IMR-90 (cell line): Measurements from ENCODE around the gene MIER1. TPM values are rescaled to one million over a fixed set of nuclear protein-coding genes. Genes with fewer than 3 reads are reported as not detected.
A peak's percentile ranks its signal among the peaks of the same experiment; 100 is the strongest.

Source experiments
- ATAC-seq: fragments of 200-7000 bp; cut with Tn5 transposase; 2 replicates; pipeline ENCODE4 v1.9.1; 2020; ENCODE audit warnings: low read depth, mild to moderate bottlenecking, moderate library complexity
- BruUV-seq: library from RNA; stranded (reverse); fragments of 400-500 nt; replicated peaks from 2 replicates; lab custom pipeline; 2021; lab: Mats Ljungman, UMichigan
- CTCF ChIA-PET: fragments of 300-600 bp; formaldehyde crosslinking; extraction: SDS; loops from one replicate; lab custom pipeline; 2021; ENCODE audit warnings: antibody characterized with exemption; lab: Yijun Ruan, JAX
- POLR2A ChIA-PET: fragments of 300-600 bp; sonication (Branson Sonifier 250); formaldehyde crosslinking; loops from one replicate; lab custom pipeline; 2022; ENCODE audit warnings: antibody characterized with exemption; ENCODE audit not compliant: unreplicated experiment; lab: Charles Lee
- DNase-seq: peaks from one replicate; pipeline ENCODE4 v3.0.0; 2013
- H2AFZ ChIP-seq: replicated peaks from 2 replicates; pipeline ENCODE3; 2013; ENCODE audit warnings: low read length, mild to moderate bottlenecking; ENCODE audit not compliant: poor library complexity
- H2AK5ac ChIP-seq: 2 replicates; pipeline ENCODE4 v1.6.1; 2013; ENCODE audit warnings: low read depth, low read length, inconsistent platforms
- H2AK9ac ChIP-seq: replicated peaks from 2 replicates; pipeline ENCODE3; 2013; ENCODE audit warnings: mild to moderate bottlenecking, low read depth, low read length, moderate library complexity; ENCODE audit not compliant: poor library complexity
- H2BK120ac ChIP-seq: 2 replicates; pipeline ENCODE4 v1.6.1; 2013; ENCODE audit warnings: low read depth, low read length, inconsistent platforms
- H2BK15ac ChIP-seq: 3 replicates; pipeline ENCODE4 v1.6.1; 2013; ENCODE audit warnings: low read depth, low read length, inconsistent platforms
- H2BK20ac ChIP-seq: 2 replicates; pipeline ENCODE4 v1.6.1; 2013; ENCODE audit warnings: low read depth, mild to moderate bottlenecking, inconsistent platforms, low read length, moderate library complexity
- H2BK5ac ChIP-seq: 2 replicates; pipeline ENCODE4 v1.6.1; 2013; ENCODE audit warnings: mild to moderate bottlenecking, low read depth, low read length, inconsistent platforms; ENCODE audit not compliant: poor library complexity, severe bottlenecking
- H3K14ac ChIP-seq: replicated peaks from 2 replicates; pipeline ENCODE4 v1.6.1; 2013; ENCODE audit warnings: low read depth, low read length, inconsistent platforms
- H3K18ac ChIP-seq: 2 replicates; pipeline ENCODE4 v1.6.1; 2013; ENCODE audit warnings: low read depth, low read length, control low read depth
- H3K23ac ChIP-seq: 2 replicates; pipeline ENCODE4 v1.6.1; 2013; ENCODE audit warnings: low read depth, low read length, inconsistent platforms
- H3K27ac ChIP-seq: 2 replicates; pipeline ENCODE4 v1.5.1; 2013; ENCODE audit warnings: mild to moderate bottlenecking, control low read depth, low read length; ENCODE audit not compliant: insufficient read depth
- H3K27me3 ChIP-seq: 2 replicates; pipeline ENCODE4 v1.6.1; 2013; ENCODE audit warnings: low read length; ENCODE audit not compliant: control insufficient read depth, insufficient read depth
- H3K36me3 ChIP-seq: 2 replicates; pipeline ENCODE4 v1.6.1; 2013; ENCODE audit warnings: low read length, mixed read lengths; ENCODE audit not compliant: control insufficient read depth, insufficient read depth
- H3K4ac ChIP-seq: 2 replicates; pipeline ENCODE4 v1.6.1; 2013; ENCODE audit warnings: low read depth, low read length, inconsistent platforms
- H3K4me1 ChIP-seq: 2 replicates; pipeline ENCODE4 v1.6.1; 2013; ENCODE audit warnings: low read length, mixed read lengths; ENCODE audit not compliant: control insufficient read depth, insufficient read depth
- H3K4me2 ChIP-seq: 2 replicates; pipeline ENCODE4 v1.6.1; 2013; ENCODE audit warnings: low read depth, mild to moderate bottlenecking, control low read depth, low read length, moderate library complexity
- H3K4me3 ChIP-seq: 2 replicates; pipeline ENCODE4 v1.5.1; 2013; ENCODE audit warnings: low read depth, mild to moderate bottlenecking, control low read depth, low read length, moderate library complexity; ENCODE audit not compliant: insufficient read depth
- H3K56ac ChIP-seq: 2 replicates; pipeline ENCODE4 v1.6.1; 2013; ENCODE audit warnings: low read length, inconsistent platforms; ENCODE audit not compliant: insufficient read depth; ENCODE audit errors: extremely low read depth
- H3K79me1 ChIP-seq, 2 experiments: 2 replicates each; pipeline ENCODE4 v1.6.1; 2013; ENCODE audit warnings: low read length in 2 of 2, inconsistent platforms in 1 of 2, low read depth in 1 of 2
- H3K9ac ChIP-seq: 2 replicates; pipeline ENCODE4 v1.6.1; 2013; ENCODE audit warnings: low read depth, low read length, control low read depth
- H3K9me1 ChIP-seq: 2 replicates; pipeline ENCODE4 v1.6.1; 2013; ENCODE audit warnings: low read length, inconsistent platforms; ENCODE audit not compliant: insufficient read depth
- H3K9me3 ChIP-seq: 2 replicates; pipeline ENCODE4 v1.6.1; 2013; ENCODE audit warnings: low read length; ENCODE audit not compliant: control insufficient read depth, insufficient read depth
- H4K20me1 ChIP-seq: 2 replicates; pipeline ENCODE4 v1.6.1; 2013; ENCODE audit warnings: low read length, inconsistent platforms; ENCODE audit not compliant: insufficient read depth
- H4K5ac ChIP-seq: 2 replicates; pipeline ENCODE4 v1.6.1; 2013; ENCODE audit warnings: mild to moderate bottlenecking, low read depth, low read length, control low read depth
- H4K8ac ChIP-seq, 2 experiments: 2 replicates each; pipeline ENCODE4 v1.6.1; 2013; ENCODE audit warnings: low read depth in 2 of 2, low read length in 2 of 2, control low read depth in 1 of 2, inconsistent platforms in 1 of 2
- H4K91ac ChIP-seq: 2 replicates; pipeline ENCODE4 v1.6.1; 2013; ENCODE audit warnings: low read depth, low read length, inconsistent platforms; ENCODE audit not compliant: insufficient read depth
- CEBPB ChIP-seq: IDR thresholded peaks from 2 replicates; pipeline ENCODE4 v1.6.1; 2012; ENCODE audit warnings: low read depth, low read length, improper control_type of control experiment
- FOS ChIP-seq: fragments of 150-350 bp; IDR thresholded peaks from 2 replicates; pipeline ENCODE4 v1.6.1; 2016; ENCODE audit warnings: low read depth, low read length
- MAFK ChIP-seq: IDR thresholded peaks from 2 replicates; pipeline ENCODE4 v1.6.1; 2012; ENCODE audit warnings: low read depth, low read length, improper control_type of control experiment
- WGBS, 2 experiments: methylation state at CpG; one replicate each; pipeline versions ENCODE4 v1.1.5 to v1.1.7; 2013; ENCODE audit warnings: missing lambda C conversion rate in 2 of 2; ENCODE audit not compliant: insufficient read length in 1 of 2; ENCODE audit errors: extremely low coverage in 2 of 2; 5-methylcytosine and 5-hydroxymethylcytosine counted together
- dilution Hi-C: fragments of 300-500 bp; cut with HindIII; formaldehyde crosslinking; loops from one replicate; pipeline ENCODE4 v1.14.3; 2018; ENCODE audit warnings: low sequenced_read_pairs; ENCODE audit not compliant: unreplicated experiment
- in situ Hi-C: fragments of 300-500 bp; cut with MboI; formaldehyde crosslinking; loops from 3 replicates; pipeline ENCODE4 v1.14.3; 2019; ENCODE audit warnings: low sequenced_read_pairs, inconsistent platforms, mixed read lengths
- intact Hi-C: fragments of 100-400 bp; cut with micrococcal nuclease; formaldehyde crosslinking; loops from 2 replicates; pipeline ENCODE4 v1.10.0; 2022
- polyA plus RNA-seq, 3 experiments: library from polyadenylated mRNA; depleted of rRNA; stranded (reverse); fragments of >200 nt; gene quantifications; 2 replicates each; pipeline ENCODE4 v1.2.3, GENCODE V29; 2012; ENCODE audit warnings: low replicate concordance in 1 of 3
- total RNA-seq: library from RNA; depleted of rRNA; stranded (reverse); fragments of >200 nt; gene quantifications from 2 replicates; pipeline ENCODE4 v1.2.3, GENCODE V29; 2012

Gene MIER1
- total and polyA plus RNA-seq, 2 of the 4 experiments (the other 2 are of a cell fraction): 5.0 to 11.5 TPM

DNA sequence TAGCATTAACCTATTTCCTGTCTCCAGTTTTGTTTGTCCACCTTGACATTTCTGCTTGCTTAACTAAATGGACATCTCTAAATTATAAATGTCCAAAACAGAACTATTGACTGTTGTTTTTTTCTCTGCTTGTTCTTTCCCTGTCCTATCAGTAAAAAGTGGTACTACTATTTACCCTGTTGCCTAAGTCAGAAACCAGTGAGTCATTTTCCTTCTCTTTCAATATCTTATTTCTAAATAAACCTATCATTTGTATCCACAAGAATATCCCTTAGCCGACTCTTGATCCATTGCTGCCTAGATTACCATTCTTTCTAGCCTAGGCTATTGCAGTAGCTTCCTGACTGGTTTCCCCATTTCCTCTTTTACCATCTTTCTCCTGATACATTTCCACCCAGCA is 22.5 kb downstream of the MIER1 start:
- H3K23ac ChIP-seq: no peak overlapping the region
- POLR2A ChIA-PET: interaction anchor here (0.6 kb wide), 1 partner anchor 126 kb away, joined by 10 read pairs; no protein-coding TSS in a partner anchor
- no peak overlapping the region for H2AK5ac ChIP-seq
- peak; percentile 51 for DNase-seq
- no peak overlapping the region for H3K4ac ChIP-seq
- CTCF ChIA-PET: interaction anchor here (0.8 kb wide), 1 partner anchor 10 kb away, joined by 3 read pairs; no protein-coding TSS in a partner anchor
- TF ChIP-seq MAFK: no peak
- peak; percentile 55 for TF ChIP-seq CEBPB
- TF ChIP-seq FOS: 0 out of 2 replicates have a peak, but pooled peaks have one; percentile 27
- H2BK5ac ChIP-seq: peak overlapping the region; percentile 31
- no TSS peak for BruUV-seq
- H3K27ac ChIP-seq: no peak overlapping the region
- H3K4me2 ChIP-seq: no peak overlapping the region
- H3K56ac ChIP-seq: no peak overlapping the region
- no peak overlapping the region for H2BK20ac ChIP-seq
- no peak overlapping the region for H2BK120ac ChIP-seq
- peaks cover 18% of the 10 kb centered on the region for H3K36me3 ChIP-seq
- no peak overlapping the region for H3K9ac ChIP-seq
- no peaks in the 10 kb centered on the region for H3K9me3 ChIP-seq
- H2AFZ ChIP-seq: no peak overlapping the region
- H3K79me1 ChIP-seq: peaks cover 16 to 36% of the 10 kb centered on the region in 2 experiments
- no peak overlapping the region for H4K8ac ChIP-seq
- peak; percentile 18; the same call in 1 of the 2 replicates for ATAC-seq
- in situ Hi-C loops: loop anchor here (25.0 kb wide), 2 partner anchors 410 to 1135 kb away; partner anchors contain the start of gene SGIP1
- WGBS, 2 experiments: 78% methylated on average over 1 of the region's 1 CpG; no CpG with 5 or more reads in 1 of the 2 experiments
- H3K14ac ChIP-seq: no peak overlapping the region
- no peak overlapping the region for H4K5ac ChIP-seq
- H3K9me1 ChIP-seq: peaks cover 7% of the 10 kb centered on the region
- no peak overlapping the region for H3K4me3 ChIP-seq
- H2AK9ac ChIP-seq: no peak overlapping the region
- H2BK15ac ChIP-seq: no peak overlapping the region
- H3K27me3 ChIP-seq: no peaks in the 10 kb centered on the region
- no peak overlapping the region for H4K91ac ChIP-seq
- dilution Hi-C loops: no loop called here
- H4K20me1 ChIP-seq: peaks cover 29% of the 10 kb centered on the region; the same call in 1 of the 2 replicates
- H3K4me1 ChIP-seq: peaks cover 6% of the 10 kb centered on the region; the same call in 1 of the 2 replicates
- intact Hi-C loops: no loop called here
- no peak overlapping the region for H3K18ac ChIP-seq
